NCI-H146 (cell line): ENCODE data around the gene KCTD21.

Experiments
- DNase-seq: peaks from one replicate; lab custom pipeline; 2025; lab: John Stamatoyannopoulos, UW

The KCTD21 gene

DNA sequence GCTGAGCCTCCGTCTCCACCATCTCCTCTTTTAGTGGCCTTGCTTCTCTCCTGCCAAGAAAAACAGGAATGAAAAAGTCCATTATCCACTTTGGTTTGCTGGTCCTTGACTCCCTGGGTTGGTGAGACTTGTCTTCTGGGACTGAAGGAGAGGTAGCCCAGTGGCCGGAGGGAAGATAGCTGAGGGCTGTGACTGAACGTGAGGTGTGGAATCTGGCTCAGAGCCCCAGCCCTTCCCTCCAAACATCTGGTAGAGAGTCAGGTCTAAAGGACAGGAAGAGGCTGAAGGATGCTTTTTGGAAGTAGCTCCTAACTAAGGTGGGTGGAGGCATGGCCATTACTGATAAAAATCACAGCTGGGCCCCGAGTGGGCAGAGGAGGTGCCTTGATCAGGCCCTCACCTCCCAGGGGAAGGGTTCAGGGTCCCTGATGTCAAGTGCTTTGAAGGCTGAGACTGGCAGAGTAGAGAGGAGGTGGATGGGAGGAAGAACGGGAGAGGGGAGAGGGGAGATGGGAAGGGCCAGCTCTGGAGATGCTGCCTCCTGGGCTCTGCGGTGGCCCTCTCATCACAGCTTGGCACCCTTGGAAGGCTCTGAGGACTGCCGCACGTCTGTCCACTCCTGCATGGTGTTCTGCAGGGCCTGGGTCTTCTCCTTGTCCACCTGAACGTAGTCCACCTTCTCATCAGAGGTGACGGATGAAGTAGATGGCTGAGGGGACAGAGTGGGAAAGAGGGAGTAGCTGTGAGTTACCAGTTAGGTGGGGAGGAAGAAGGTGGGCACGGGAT lies 30.5 kb upstream of the KCTD21 start:
- DNase-seq = no peak

DNA sequence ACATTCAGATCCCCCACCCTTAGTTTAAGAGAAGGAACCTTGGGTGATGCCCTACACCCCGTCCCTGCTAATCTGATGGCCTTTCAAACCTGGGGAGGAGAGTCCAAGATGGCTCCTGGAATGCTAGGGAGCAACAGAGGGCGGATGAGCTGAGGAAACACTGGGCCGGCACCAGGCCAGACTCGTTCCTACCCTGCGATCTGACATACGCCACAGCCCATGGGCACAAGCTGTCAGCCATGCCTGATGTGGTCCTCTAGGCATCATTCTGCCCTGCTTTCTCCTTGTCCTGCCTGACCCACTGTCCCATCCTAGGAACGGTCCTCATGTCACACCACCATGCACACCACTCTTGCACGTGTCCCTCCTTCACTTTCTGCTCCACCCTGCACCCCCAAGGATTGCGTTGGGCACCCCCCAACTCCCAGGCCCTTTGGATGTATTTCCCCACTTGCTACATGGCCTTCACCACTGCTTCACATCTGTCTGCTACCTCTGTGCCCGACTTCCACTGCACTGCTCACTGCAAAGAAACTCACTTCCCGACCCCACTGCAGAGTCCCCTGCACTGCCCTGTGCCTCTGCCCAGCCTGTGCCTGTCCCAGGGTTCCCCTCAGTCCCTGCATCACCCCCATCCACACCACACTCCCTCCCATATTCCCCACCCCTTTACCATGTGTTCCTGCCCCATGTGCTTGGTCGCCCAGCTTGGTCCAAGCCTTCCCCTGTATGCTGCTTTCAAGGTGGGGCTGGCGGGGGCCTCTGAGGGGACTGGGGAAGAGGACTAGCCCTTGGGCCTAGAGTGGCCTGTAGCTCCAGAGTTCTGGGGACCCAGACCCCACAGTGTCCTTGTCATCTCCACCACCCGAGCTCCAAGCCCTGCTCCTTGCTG lies 29.5 kb upstream of the KCTD21 start:
- no peak for DNase-seq

DNA sequence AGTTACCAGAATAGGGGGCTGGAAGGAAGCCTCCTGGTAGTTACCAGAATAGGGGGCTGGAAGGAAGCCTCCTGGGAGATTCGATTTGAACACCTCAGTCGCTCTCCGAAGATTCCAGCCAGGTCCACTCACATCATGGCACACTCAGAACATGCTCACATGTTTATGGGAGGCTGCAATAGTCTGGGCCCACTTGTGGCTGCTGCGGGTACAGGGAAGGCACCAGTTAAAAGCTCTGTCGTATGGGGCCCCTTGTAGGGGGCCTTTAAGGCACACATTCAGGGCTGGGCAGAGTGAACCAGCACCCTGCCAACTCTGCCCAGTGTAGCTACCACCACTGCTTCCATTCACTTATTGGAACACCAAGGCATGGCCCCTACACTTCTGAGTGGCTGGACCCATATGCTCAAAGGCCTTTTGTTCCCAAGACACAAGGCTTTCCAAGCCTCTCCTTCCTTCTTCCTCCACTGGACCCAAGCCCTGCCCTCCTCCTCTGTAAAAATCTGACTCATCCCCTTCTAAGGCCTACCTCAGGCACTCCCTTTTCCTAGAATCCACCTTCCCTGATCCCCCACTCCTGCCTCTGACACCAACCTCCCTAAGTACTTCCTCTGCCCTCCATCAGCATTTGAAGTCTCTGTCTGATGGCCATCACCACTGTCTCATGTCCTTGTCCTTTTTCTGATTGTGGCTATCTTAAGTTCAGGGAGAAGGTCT lies 28.3 kb upstream of the KCTD21 start:
- no peak for DNase-seq

DNA sequence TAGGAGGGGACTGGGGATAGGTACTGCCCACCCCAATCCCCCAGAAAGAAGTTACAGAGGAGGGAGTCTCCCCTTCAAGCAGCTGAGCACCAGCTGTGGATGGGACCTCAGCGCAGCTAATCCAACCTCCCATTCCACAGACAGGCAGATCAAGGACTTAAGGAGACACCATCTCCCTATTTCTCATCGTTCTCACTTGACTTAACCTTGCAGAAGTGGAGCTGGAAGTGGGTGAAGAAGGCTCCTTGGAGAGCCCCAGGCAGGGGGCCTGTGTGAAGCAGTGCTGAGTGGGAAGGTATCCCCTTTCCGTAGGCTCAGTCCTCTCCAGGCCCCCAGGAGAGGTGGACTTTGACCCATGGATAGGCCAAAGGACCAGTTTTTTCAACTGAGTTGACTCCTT lies 27.6 kb upstream of the KCTD21 start:
- DNase-seq = no peak

DNA sequence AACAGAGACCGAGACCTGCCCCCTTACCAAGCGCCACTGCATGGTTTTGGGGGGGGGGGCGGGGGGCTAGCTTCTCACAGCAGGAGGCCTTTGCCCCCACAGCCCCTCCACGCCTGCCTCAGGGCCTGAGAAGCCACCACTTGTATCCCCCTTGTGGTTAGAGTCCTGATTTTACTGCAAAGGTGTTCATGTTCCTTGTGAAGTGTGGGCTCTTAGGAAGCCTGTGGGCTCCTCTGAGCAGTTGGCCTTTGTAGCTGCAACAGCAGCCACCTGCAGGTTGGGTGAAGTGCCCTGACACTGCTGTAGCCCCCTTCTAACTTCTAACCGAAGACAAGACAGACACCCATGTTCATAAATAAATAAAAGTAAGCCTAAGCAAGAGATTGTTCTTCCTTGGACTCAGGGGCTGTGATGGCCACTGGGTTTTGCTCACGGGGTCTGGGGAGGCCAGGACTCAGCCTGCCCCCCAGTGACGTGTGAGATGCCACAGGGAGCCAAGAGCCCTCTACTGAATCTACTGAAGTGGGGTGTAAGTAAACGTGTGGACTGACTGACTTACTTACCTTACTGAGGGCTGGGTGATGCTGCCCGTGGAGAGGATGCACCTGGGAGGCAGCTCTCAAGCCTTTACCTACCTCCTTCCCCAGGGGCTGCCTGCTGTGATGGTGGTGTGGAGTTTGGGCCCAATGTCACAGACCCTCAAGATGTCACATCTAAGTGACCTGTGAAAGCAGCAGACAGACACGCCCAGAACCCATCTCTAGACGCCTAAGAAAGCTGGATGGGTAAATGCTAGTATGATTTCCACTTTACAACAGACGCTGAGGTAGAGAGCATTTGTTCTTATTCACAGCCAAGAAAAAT lies 26.1 kb upstream of the KCTD21 start:
- no peak for DNase-seq

DNA sequence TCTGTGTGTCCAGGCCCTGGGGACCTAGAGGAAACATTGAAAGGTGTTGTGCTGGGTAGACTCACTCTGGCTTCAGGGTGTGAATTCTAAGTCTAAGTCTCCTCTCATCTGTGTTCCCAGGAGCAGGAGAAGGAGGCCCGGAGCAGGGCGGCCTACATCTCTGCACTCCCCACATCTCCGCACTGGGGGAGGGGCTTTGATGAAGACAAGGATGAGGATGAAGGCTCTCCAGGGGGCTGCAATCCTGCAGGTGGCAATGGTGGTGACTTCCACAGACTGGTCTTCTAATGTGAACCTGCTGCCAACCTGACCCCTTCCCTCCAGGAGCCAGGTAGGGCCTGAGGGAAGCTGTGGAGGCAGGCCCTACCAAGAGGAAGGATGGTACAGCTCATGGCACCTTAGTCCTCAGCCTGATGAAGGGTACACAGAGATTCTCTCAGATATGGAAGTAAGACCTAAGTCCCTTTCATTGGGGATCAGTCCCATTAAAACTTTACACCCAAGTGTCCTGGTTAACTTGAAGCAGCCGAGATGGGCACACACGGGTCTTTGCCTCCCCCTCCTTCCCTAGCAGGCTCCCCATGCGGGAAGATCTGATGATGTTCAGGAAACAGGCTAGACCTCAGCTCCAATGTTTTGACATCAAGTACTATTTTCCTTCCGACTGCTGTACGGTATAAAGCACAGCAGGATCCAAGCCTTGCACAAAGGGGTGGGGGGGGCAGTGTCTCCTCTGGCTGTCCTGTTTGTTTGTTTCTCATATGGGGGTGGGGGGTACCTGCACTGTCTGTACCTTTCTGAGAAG lies 25.3 kb upstream of the KCTD21 start:
- no peak for DNase-seq

DNA sequence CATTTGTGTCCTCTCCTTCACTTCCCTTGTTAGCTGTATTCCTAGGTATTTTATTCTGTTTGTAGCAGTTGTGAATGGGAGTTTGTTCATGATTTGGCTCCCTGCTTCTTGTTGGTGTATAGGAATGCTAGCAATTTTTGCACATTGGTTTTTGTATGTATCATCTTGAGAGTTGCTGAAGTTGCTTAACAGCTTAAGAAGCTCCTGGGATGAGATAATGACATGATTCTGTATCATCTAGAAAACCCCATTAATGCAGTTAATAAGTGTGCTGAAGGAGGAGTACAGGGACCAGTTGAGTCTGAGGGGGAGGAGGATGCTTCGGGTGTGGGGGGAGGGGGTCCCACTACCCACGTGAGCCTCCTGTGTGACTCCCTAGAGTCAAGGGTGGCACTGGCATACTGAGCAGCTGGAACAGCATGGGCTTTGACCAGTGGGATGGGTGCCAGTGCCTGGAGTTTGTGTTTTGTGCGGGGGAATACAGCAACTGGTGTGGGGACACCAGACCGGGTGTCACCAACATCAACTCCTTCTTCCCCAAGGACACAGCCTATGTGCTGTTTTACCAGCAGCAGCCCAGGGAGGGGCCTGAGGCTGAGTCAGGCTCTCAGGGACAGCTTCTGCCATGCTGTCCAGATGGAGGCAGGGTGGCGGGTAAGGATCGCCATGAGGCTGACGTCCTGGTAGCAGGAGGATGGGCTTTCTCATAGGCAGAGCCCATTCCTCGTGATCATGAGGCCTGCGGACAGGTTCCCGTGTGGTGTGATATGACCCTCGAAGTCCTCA lies 24.4 kb upstream of the KCTD21 start:
- no peak for DNase-seq

DNA sequence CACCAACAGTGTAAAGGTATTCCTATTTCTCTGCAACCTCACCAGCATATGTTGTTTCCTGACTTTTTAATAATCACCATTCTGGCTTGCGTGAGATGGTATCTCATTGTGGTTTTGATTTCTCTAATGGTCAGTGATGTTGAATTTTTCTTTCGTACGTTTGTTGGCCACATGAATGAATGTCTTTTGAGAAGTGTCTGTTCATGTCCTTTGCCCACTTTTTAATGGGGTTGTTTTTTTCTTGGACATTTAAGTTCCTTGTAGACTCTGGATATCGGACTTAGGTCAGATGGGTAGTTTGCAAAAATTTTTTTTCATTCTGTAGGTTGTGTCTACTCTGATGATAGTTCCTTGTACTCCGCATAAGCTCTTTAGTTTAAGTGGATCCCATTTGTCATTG lies 23.1 kb upstream of the KCTD21 start:
- DNase-seq = no peak

DNA sequence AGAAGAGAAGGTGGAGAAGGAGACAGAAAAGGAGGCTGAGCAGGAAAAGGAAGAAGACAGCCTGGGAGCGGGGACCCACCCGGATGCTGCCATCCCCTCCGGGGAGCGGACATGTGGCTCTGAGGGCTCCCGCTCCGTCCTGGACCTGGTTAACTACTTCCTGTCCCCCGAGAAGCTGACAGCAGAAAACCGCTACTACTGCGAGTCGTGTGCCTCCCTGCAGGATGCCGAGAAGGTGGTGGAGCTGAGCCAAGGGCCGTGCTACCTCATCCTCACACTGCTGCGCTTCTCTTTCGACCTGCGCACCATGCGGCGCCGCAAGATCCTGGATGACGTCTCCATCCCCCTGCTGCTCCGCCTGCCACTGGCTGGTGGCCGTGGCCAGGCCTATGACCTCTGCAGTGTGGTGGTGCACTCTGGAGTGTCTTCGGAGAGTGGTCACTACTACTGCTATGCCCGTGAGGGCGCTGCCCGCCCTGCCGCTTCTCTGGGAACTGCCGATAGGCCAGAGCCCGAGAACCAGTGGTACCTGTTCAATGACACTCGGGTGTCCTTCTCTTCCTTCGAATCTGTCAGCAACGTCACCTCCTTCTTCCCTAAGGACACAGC lies 21.7 kb upstream of the KCTD21 start:
- DNase-seq = no peak

DNA sequence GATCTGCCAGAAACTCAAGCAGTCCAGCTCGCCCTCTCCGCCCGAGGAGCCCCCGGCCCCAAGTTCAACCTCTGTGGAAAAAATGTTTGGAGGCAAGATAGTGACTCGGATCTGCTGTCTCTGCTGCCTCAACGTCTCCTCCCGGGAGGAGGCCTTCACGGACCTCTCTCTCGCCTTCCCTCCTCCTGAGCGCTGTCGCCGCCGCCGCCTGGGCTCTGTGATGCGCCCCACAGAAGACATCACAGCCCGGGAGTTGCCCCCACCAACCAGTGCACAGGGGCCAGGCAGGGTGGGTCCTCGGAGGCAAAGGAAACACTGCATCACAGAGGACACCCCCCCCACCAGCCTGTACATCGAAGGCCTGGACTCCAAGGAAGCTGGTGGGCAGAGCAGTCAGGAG lies 21.1 kb upstream of the KCTD21 start:
- DNase-seq = no peak

DNA sequence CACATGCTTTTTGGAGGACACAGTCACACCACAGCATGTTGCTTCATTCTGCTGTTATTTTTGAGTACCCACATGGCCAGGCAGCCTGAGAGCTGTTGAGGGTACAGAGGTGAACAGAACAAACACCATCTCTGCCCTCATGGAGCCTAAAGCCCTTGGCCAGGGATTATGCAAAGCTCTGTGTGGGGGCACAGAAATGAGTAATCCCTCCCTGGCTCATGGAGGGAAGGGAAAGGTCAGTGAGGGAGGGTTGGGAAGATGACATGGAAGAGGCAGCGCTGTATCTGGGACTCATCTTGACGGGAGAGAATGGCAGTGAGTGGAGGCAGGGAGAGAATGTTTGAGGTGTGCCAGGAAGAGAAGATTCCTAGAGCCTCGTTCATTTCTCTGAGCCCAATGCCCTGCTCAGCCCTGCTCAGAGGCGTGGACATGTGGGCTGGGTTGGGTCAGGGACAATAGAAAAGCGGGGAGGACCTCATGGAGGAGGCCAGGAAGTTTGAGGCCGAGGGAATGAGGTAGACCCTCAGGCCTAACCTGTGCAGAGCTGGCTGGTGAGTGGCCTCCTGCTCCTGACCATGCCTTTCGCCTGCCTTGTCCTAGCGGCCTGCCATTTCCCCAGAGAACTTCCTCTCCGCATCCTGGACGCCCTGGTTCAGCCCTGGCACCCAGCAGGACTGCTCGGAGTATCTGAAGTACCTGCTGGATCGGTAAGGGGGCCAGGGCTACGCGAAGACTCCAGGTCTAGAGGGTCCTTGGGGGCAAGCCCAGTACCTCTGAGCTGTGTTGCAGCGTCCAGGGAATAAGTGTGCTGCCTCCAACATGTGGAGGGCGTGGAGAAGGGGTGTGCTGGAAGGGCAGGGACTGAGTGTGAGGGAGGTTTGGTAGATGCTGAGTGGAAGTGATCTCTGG lies 20.1 kb upstream of the KCTD21 start:
- no peak for DNase-seq

DNA sequence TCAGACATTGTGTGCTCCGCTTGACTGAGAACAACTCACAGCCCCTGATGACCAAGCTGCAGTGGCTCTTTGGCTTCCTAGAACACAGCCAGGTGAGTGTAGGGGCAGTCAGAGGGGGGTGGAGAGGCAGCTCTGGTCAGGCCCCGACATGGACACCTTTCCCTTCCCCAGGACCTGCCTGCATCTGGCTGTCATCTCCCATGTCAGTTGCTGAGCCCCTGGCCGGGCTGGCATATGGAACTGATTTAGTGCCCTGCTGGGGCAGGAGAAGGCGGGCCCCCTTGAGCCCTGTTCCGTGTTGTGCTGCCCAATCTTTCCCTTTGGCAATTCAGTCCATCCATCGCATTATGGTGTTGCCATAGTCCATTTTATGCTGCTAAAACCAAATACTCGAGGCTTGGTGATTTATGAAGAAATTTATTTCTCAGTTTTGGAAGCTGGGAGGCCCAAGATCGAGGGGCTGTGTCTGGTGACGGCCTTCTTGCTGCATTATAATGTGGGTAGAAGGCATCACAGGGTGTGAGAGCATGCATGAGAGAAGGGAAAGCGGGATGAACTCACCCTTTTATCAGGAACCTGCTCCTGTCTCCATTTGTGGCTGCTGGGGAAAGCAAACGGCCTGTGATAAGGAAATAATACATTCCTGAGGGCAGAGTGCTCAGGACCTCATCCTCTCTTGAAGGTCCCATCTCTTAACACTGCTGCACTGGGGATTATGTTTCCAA lies 19.3 kb upstream of the KCTD21 start:
- no peak for DNase-seq

DNA sequence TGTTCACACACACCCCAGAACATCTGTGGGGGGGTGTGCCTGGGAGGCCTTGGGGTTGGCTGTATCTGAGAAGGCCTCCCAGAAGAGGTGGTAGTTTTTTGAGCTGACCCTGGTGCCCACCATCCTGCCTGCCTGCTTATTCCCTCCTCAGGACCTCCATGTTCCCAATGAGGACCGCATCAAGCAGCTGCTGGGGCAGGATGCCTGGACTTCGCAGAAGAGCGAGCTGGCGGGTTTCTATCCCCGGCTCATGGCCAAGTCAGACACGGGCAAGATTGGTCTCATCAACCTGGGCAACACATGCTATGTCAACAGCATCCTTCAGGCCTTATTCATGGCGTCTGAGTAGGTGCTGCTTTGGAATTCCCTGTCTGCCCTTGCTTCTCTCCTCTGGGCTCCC lies 17.3 kb upstream of the KCTD21 start:
- no peak for DNase-seq

DNA sequence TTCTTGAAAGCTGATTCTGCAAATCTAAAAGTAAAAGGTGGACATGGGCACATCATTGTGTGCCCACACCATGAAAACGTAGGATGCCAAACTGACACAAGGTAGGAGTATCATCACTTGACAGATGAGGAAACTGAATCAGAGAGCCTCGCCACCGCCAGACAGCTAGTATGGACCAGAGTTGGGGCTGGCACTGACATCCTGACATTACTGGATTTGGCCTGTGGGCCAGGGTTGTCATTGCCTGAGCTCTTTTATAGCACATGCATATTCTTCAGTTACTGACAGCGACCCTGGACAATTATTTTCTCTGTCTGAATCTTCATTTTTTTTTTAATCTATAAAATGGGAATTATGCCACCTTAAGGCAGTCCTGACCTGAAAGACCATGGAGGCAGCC lies 16.8 kb upstream of the KCTD21 start:
- DNase-seq = no peak

DNA sequence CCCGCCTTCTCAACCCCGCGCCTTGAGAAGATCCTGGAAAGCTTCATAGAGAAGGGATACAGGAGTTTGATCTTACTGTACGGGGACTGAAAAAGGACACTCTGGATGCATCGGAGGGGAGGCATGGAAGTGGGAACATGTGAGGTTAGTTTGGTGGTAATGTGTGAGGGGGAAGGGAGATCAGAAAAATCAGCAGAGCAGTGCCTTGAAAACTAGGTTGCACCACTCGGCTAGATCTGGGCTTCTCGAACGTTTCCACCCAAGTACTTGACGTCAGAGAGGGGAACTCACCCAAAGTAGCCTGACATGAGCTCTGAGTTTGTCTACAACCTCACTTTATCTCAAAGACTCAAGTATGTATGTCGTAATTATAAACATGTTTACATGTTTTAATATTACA lies 14.8 kb upstream of the KCTD21 start:
- no peak for DNase-seq

DNA sequence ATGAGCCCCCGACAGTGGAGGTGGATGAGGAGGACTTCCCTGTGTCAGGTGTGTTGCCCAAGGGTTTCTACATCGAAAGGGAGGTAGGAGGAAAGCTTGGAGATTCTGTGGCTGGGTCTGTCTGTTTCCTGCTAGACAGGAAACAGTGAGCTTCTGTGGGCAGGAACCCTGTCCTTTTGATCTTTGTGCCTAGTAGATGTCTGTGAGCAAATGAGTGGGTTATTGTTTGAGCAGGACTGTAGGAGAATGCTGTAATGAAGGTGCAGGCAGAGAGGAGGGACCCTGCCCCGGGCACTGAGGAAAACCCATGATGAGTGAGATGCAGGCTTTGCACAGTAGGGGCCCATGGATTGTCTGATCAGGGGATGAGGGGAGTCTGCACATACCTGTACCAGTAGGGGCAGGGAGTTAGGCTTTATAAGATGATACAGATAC lies 14.3 kb upstream of the KCTD21 start:
- DNase-seq = no peak

DNA sequence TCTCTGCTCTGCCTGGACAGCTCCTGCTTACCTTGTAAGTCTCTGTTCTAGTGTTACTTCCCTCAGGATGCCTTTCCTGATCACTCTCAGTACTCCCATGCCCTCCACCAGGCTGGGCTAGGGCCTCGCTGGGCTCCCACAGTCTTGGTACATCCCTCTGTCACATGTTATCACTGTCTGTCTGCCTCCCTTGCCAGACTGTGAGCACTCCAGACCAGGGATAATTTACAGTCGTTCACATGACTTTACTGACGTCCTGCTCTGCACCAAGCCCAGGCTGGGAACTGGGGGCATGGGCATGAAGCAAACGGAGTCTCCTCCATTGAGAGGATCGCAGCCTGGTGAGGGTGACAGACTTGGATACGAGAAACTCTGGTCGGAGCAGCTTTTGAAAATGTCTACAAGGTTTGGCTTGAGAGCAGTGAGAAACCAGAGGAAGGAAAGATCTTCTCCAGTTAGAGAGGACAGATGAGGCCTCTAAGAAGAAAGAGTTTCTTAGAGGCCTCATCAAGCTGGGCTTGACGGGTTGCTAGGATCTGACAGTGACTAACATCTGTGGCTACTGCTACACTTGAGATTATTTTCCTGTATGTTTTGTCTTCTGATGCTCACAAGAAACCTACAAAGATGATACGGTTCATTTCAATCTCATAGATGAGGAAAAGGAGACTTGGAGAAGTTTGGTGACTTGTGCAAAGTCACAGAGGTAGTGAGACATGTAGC lies 12.8 kb upstream of the KCTD21 start:
- no peak for DNase-seq
